Hematopoietic multipotent progenitor cell treated with erythropoietin and hydrocortisone succinate and interleukin-3 and kit ligand, for 6 days (in vitro differentiated cells): Measurements from ENCODE around the gene PSMB9.
"Not testable (repeated sequence)": the region's sequence is repeated elsewhere in the genome, so short reads cannot be mapped to it uniquely, and the experiment has no call there.

ENCODE experiments used
- DNase-seq: peaks from one replicate; pipeline ENCODE4 v3.0.0-alpha.2; 2015

Gene PSMB9

GRCh38 chr6:32853541-32854375 lies at the start of gene PSMB9, which contains the start of gene TAP1:
TSS of gene PSMB9 (plus strand) at chr6:32854192. CDS start at chr6:32854230, 38 bp downstream.
TSS of gene TAP1 (minus strand) at chr6:32853704. CDS start at chr6:32853636, 68 bp downstream.
- peak; percentile 95 for DNase-seq

GRCh38 chr6:32805404-32805803 lies 48.6 kb upstream of the PSMB9 start:
- DNase-seq: not testable (repeated sequence)

- peak; percentile 23 for DNase-seq
Observed at GRCh38 chr6:32807020-32807580, 46.9 kb upstream of the PSMB9 start.

- no peak for DNase-seq
Observed at GRCh38 chr6:32809171-32809570, 44.8 kb upstream of the PSMB9 start.

- DNase-seq: no peak
Observed at GRCh38 chr6:32814145-32814544, 39.8 kb upstream of the PSMB9 start.

GRCh38 chr6:32815115-32815514 lies 38.9 kb upstream of the PSMB9 start:
- DNase-seq: no peak

GRCh38 chr6:32815996-32816395 lies 38.0 kb upstream of the PSMB9 start:
- DNase-seq: no peak

GRCh38 chr6:32816746-32817204 lies 37.2 kb upstream of the PSMB9 start, which contains the start of gene HLA-DOB:
TSS of gene HLA-DOB (minus strand) at chr6:32817002. CDS start at chr6:32816951, 51 bp downstream.
- peak; percentile 40 for DNase-seq

GRCh38 chr6:32818867-32819266 lies 35.1 kb upstream of the PSMB9 start:
- no peak for DNase-seq

GRCh38 chr6:32819729-32820128 lies 34.3 kb upstream of the PSMB9 start:
- no peak for DNase-seq

GRCh38 chr6:32825966-32826365 lies 28.0 kb upstream of the PSMB9 start:
- DNase-seq: peak; percentile 34

GRCh38 chr6:32827025-32827424 lies 27.0 kb upstream of the PSMB9 start:
- no peak for DNase-seq

- no peak for DNase-seq
Observed at GRCh38 chr6:32829495-32829894, 24.5 kb upstream of the PSMB9 start.

- no peak for DNase-seq
Observed at GRCh38 chr6:32830017-32830416, 24.0 kb upstream of the PSMB9 start.

GRCh38 chr6:32830936-32831335 lies 23.1 kb upstream of the PSMB9 start:
- DNase-seq: no peak

- DNase-seq: no peak
Observed at GRCh38 chr6:32832535-32832934, 21.5 kb upstream of the PSMB9 start.

GRCh38 chr6:32833664-32834063 lies 20.3 kb upstream of the PSMB9 start:
- DNase-seq: no peak

- no peak for DNase-seq
Observed at GRCh38 chr6:32835167-32835893, 18.7 kb upstream of the PSMB9 start.

- no peak for DNase-seq
Observed at GRCh38 chr6:32836873-32837272, 17.1 kb upstream of the PSMB9 start.

GRCh38 chr6:32837651-32838113 lies 16.3 kb upstream of the PSMB9 start:
- no peak for DNase-seq

- DNase-seq: peak; percentile 96
Observed at GRCh38 chr6:32838114-32838958, 15.7 kb upstream of the PSMB9 start, which contains the start of gene TAP2. TSS of gene TAP2 (minus strand) at chr6:32838739. CDS start at chr6:32838233, 506 bp downstream.

- DNase-seq: no peak
Observed at GRCh38 chr6:32839356-32839755, 14.6 kb upstream of the PSMB9 start.
